Caco-2 (cell line): Measurements from ENCODE around the gene CD151. TPM values are rescaled to one million over a fixed set of nuclear protein-coding genes. Genes with fewer than 3 reads are reported as not detected.

Experiments used
- BruUV-seq: library from RNA; stranded (reverse); fragments of 400-500 nt; replicated peaks from 2 replicates; lab custom pipeline; 2021; lab: Mats Ljungman, UMichigan
- CTCF ChIA-PET: fragments of 300-600 bp; sonication (Branson Sonifier 250); formaldehyde crosslinking; loops from one replicate; lab custom pipeline; 2022; ENCODE audit warnings: antibody characterized with exemption; lab: Charles Lee
- POLR2A ChIA-PET: fragments of 300-600 bp; sonication (Branson Sonifier 250); formaldehyde crosslinking; loops from one replicate; lab custom pipeline; 2022; ENCODE audit warnings: antibody characterized with exemption; lab: Charles Lee
- DNase-seq, 2 experiments: peaks; one replicate each; pipeline versions ENCODE4 v3.0.0 to v3.0.0-alpha.2; 2020 to 2022
- H3K27me3 ChIP-seq: replicated peaks from 2 replicates; pipeline ENCODE4 v1.6.0; 2011; ENCODE audit warnings: low read length; ENCODE audit not compliant: control insufficient read depth, insufficient read depth
- H3K36me3 ChIP-seq: 2 replicates; pipeline ENCODE4 v1.5.1; 2011; ENCODE audit warnings: low read length; ENCODE audit not compliant: control insufficient read depth, insufficient read depth
- H3K4me1 ChIP-seq: fragments of 250-450 bp; sonication (Bioruptor Pico); 2 replicates; pipeline ENCODE4 v1.5.1; 2020; ENCODE audit warnings: mild to moderate bottlenecking
- H3K4me3 ChIP-seq: 2 replicates; pipeline ENCODE4 v1.5.1; 2011; ENCODE audit warnings: low read depth, mild to moderate bottlenecking, control low read depth, low read length
- H3K9me3 ChIP-seq: fragments of 250-450 bp; sonication (Bioruptor Pico); 2 replicates; pipeline ENCODE4 v1.5.1; 2020; ENCODE audit warnings: mild to moderate bottlenecking, moderate library complexity
- H3K27ac Mint-ChIP-seq: one replicate; pipeline ENCODE4 v1.8.0; 2022; ENCODE audit warnings: mixed read lengths; ENCODE audit not compliant: unreplicated experiment
- H3K27me3 Mint-ChIP-seq: one replicate; pipeline ENCODE4 v1.8.0; 2022; ENCODE audit warnings: mixed read lengths; ENCODE audit not compliant: insufficient read depth, unreplicated experiment
- H3K36me3 Mint-ChIP-seq: one replicate; pipeline ENCODE4 v1.8.0; 2022; ENCODE audit warnings: mild to moderate bottlenecking, mixed read lengths; ENCODE audit not compliant: insufficient read depth, unreplicated experiment
- H3K4me1 Mint-ChIP-seq: one replicate; pipeline ENCODE4 v1.8.0; 2022; ENCODE audit warnings: low read depth, mixed read lengths; ENCODE audit not compliant: unreplicated experiment
- H3K4me3 Mint-ChIP-seq: one replicate; pipeline ENCODE4 v1.8.0; 2022; ENCODE audit warnings: mild to moderate bottlenecking, moderate library complexity, mixed read lengths; ENCODE audit not compliant: unreplicated experiment
- H3K9me3 Mint-ChIP-seq: one replicate; pipeline ENCODE4 v1.8.0; 2022; ENCODE audit warnings: mixed read lengths; ENCODE audit not compliant: unreplicated experiment
- intact Hi-C: fragments of 100-400 bp; cut with micrococcal nuclease; formaldehyde crosslinking; loops from one replicate; pipeline ENCODE4 v1.10.0; 2022; ENCODE audit not compliant: unreplicated experiment
- total RNA-seq: library from RNA; stranded (reverse); gene quantifications from 2 replicates; pipeline ENCODE4 v1.2.3, GENCODE V29; 2022
- TF ChIP-seq, protein P1 (sequence below), 2 experiments: fragments of 200-600 bp in 1 of 2; IDR thresholded peaks; 1 replicate in 1 of 2; 2 replicates in 1 of 2; pipeline versions ENCODE4 v1.5.1 to v1.8.0; 2011 to 2022; ENCODE audit warnings: antibody characterized with exemption in 1 of 2, control low read depth in 1 of 2, inconsistent platforms in 1 of 2, low read depth in 1 of 2, low read length in 1 of 2, mild to moderate bottlenecking in 1 of 2, moderate library complexity in 1 of 2; ENCODE audit not compliant: insufficient read depth in 1 of 2, severe bottlenecking in 1 of 2, unreplicated experiment in 1 of 2

Gene CD151
- total RNA-seq, 1 experiment from 2014 or later: 268 TPM

DNA sequence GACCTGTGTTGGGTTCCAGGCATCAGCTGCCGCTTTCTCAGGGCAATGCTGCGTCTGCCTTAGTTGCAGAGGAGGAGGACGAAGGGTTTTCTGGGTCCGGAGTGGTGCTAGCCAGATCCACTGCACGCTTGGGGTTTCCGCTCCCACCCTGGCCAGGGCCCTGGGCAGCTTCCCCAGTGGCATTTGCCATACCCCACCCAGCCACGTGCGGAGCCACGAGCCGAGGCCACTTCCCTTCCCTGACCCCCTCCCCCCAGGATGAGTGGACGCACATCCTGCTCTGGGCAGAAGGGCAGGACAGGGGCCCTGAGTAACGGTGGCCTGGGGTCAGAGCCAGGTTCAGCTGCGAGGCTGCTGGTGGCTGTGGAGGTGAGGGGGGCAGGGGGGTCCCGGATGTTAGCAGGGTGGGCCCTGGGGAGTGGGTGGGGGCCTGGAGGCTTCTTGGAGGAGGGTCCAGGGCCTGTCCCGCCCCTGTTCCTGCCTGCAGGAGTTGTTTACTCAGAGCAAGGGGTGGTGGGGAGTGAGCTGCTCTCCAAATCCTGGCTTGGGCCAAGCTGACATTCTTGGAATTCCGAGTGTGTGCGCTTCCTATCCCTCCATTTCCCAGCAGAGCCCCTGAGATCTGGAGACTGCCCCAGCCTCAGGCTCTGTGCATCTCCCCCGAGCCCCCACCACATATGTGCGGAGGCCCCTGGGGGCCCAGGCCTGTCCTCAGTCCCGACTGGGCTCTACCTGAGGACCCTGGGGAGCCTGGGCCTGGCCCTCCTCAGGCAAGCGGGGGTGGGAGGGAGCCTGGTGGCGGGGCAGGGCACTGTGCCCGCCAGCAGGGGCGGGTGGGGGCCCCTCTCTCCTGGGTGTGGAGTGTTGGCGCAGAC, 11.3 kb downstream of the CD151 start:
- BruUV-seq: no TSS peak
- TF ChIP-seq, protein P1, sequence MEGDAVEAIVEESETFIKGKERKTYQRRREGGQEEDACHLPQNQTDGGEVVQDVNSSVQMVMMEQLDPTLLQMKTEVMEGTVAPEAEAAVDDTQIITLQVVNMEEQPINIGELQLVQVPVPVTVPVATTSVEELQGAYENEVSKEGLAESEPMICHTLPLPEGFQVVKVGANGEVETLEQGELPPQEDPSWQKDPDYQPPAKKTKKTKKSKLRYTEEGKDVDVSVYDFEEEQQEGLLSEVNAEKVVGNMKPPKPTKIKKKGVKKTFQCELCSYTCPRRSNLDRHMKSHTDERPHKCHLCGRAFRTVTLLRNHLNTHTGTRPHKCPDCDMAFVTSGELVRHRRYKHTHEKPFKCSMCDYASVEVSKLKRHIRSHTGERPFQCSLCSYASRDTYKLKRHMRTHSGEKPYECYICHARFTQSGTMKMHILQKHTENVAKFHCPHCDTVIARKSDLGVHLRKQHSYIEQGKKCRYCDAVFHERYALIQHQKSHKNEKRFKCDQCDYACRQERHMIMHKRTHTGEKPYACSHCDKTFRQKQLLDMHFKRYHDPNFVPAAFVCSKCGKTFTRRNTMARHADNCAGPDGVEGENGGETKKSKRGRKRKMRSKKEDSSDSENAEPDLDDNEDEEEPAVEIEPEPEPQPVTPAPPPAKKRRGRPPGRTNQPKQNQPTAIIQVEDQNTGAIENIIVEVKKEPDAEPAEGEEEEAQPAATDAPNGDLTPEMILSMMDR (IDR thresholded peaks at IDR 0.05; ENCODE audit: insufficient read depth in 1 of 2, low read depth in 1 of 2, low read length in 1 of 2, severe bottlenecking in 1 of 2, unreplicated experiment in 1 of 2): peak in 1 of 2 experiments; percentile 5
- Mint-ChIP-seq H3K27me3 (no peaks in the 10 kb centered on the region), H3K36me3 (peaks cover 52% of the 10 kb centered on the region), H3K9me3 (no peaks in the 10 kb centered on the region), H3K4me3 (peak overlapping the region; percentile 90), H3K27ac (peak overlapping the region; percentile 88), H3K4me1 (peaks cover 12% of the 10 kb centered on the region)
- Histone ChIP-seq H3K4me1 (peaks cover 34% of the 10 kb centered on the region), H3K36me3 (peaks cover 3% of the 10 kb centered on the region), H3K4me3 (peak overlapping the region; percentile 68), H3K27me3 (no peaks in the 10 kb centered on the region), H3K9me3 (no peaks in the 10 kb centered on the region)
- POLR2A ChIA-PET: interaction anchor here (0.6 to 1.2 kb wide), 2 partner anchors 10 to 35 kb away, joined by 4 read pairs; partner anchors contain the start of gene RPLP2
- peak; percentile 79 to 86 for DNase-seq
- CTCF ChIA-PET: interaction anchor here (0.5 to 1.3 kb wide), 5 partner anchors 10 to 846 kb away, joined by 3 to 5 read pairs (median 4); no protein-coding TSS in a partner anchor
- intact Hi-C loops: loop anchor here (1.0 kb wide), 1 partner anchor 11 kb away; no protein-coding TSS in a partner anchor

DNA sequence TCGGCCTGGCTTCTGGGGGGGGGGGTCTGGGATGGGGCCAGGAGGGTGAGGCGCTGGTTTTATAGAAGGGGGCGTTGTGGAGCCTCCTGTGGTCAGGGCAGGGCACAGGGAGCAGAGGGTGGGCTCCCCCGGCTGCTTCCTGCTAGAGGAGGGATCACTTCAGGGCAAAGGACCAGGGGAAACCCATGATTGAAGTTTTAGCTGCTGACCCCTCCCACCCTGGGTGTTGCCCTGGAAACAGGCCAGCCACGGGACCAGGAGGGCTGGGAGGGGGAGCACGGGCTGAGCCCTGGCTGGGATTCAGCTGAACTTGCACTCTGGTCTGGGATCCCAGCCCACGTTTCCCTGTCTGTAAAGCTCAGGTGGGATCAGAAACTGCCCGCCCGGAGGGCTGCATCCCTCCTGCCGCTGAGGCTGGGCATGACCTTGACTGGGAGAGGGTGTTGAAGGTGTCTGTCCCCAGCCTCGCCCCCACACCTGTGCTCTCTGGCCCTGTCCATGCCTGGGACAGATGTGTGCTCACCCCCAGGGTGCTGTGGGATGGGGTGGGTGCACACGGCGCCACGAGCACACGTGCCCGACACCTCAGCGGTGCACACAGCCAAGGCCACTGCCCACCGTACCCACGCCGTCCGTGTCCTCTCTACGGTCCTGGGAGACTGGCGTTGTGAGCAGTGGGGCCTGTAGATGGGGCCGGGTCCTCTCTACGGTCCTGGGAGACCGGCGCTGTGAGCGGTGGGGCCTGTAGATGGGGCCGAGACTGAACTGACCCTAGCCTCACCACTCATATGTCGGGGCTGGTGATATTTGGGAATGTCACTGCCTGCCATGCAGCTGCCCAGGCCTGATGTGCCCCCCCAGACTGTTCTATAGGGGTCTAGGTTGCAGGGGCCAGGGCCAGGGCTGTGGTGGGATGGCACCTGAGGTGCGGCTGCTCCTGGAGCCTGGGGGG, 12.2 kb downstream of the CD151 start:
- H3K36me3 ChIP-seq: peaks cover 1% of the 10 kb centered on the region; the same call in 1 of the 2 replicates
- H3K4me1 Mint-ChIP-seq: peaks cover 11% of the 10 kb centered on the region
- no peaks in the 10 kb centered on the region for H3K9me3 Mint-ChIP-seq
- H3K36me3 Mint-ChIP-seq: peaks cover 48% of the 10 kb centered on the region
- TF ChIP-seq, protein P1 (IDR thresholded peaks at IDR 0.05; ENCODE audit: insufficient read depth in 1 of 2, low read depth in 1 of 2, low read length in 1 of 2, severe bottlenecking in 1 of 2, unreplicated experiment in 1 of 2): no peak
- BruUV-seq: no TSS peak
- no peaks in the 10 kb centered on the region for H3K27me3 Mint-ChIP-seq
- H3K4me3 Mint-ChIP-seq: peak overlapping the region; percentile 90
- CTCF ChIA-PET: interaction anchor here (0.5 to 0.7 kb wide), 3 partner anchors 231 to 845 kb away, joined by 3 to 5 read pairs (median 4); no protein-coding TSS in a partner anchor
- POLR2A ChIA-PET: interaction anchor here (0.6 kb wide), 1 partner anchor 36 kb away, joined by 4 read pairs; the partner anchor contains the start of gene RPLP2
- H3K4me3 ChIP-seq: peak overlapping the region; percentile 68; the same call in 1 of the 2 replicates
- H3K27ac Mint-ChIP-seq: peak overlapping the region; percentile 88
- intact Hi-C loops: no loop called here
- no peaks in the 10 kb centered on the region for H3K9me3 ChIP-seq
- H3K27me3 ChIP-seq: no peaks in the 10 kb centered on the region
- DNase-seq: peak in 1 of 2 experiments; percentile 67
- peaks cover 37% of the 10 kb centered on the region for H3K4me1 ChIP-seq
